Prostate gland (tissue), 2 donors: ENCODE data around the gene ADAD2. TPM values are rescaled to one million over a fixed set of nuclear protein-coding genes. Genes with fewer than 3 reads are reported as not detected.
A peak's percentile ranks its signal among the peaks of the same experiment; 100 is the strongest.
"Not testable (repeated sequence)": the region's sequence is repeated elsewhere in the genome, so short reads cannot be mapped to it uniquely, and the experiment has no call there.

ENCODE experiments used
- DNase-seq: peaks from one replicate; pipeline ENCODE4 v3.0.0-alpha.2; 2019; ENCODE audit warnings: low spot score
- H3K27ac ChIP-seq, 2 donors: fragments of 200-600 bp; sonication (generic); 2 replicates each; pipeline ENCODE4 v1.5.1; 2017 to 2019
- H3K27me3 ChIP-seq: fragments of 200-600 bp; sonication (generic); replicated peaks from 2 replicates; pipeline ENCODE4 v1.5.1; 2019; ENCODE audit not compliant: insufficient read depth
- H3K36me3 ChIP-seq, 2 donors: fragments of 200-600 bp; sonication (generic); 1 replicate in 1 of 2; 2 replicates in 1 of 2; pipeline versions ENCODE4 v1.5.1 to v1.8.1; 2017 to 2019
- H3K4me1 ChIP-seq: fragments of 200-600 bp; sonication (generic); replicated peaks from 2 replicates; pipeline ENCODE4 v1.5.1; 2019
- H3K4me3 ChIP-seq, 2 donors: fragments of 200-600 bp; sonication (generic); 2 replicates each; pipeline ENCODE4 v1.5.1; 2017 to 2019
- H3K9me3 ChIP-seq: fragments of 200-600 bp; sonication (generic); 2 replicates; pipeline ENCODE4 v1.5.1; 2017
- POLR2A ChIP-seq: fragments of 450-650 bp; IDR thresholded peaks from one replicate; pipeline ENCODE4 v1.6.1; 2016; ENCODE audit warnings: antibody characterized with exemption, mild to moderate bottlenecking
- POLR2AphosphoS5 ChIP-seq: sonication (generic); formaldehyde crosslinking; IDR thresholded peaks from one replicate; pipeline ENCODE4 v1.6.1; 2017; ENCODE audit warnings: antibody characterized with exemption
- WGBS: methylation state at CpG from one replicate; pipeline ENCODE4 v1.1.5; 2018; 5-methylcytosine and 5-hydroxymethylcytosine counted together
- intact Hi-C: fragments of 100-400 bp; cut with DNase I; formaldehyde crosslinking; loops from one replicate; pipeline ENCODE4 v1.14.2; 2022
- total RNA-seq, 2 donors: library from RNA; depleted of rRNA; stranded (reverse); fragments of >200 nt; gene quantifications; one replicate each; pipeline ENCODE4 v1.1.0, GENCODE V29; 2016
- TF ChIP-seq, protein P1 (sequence below), 4 experiments: fragments of 200-600 bp in 2 of 4; fragments of 450-650 bp in 2 of 4; sonication (generic) in 2 of 4; IDR thresholded peaks; 1 replicate in 3 of 4; 2 replicates in 1 of 4; pipeline ENCODE4 v1.5.1; 2016 to 2019; ENCODE audit warnings: antibody characterized with exemption in 4 of 4, mild to moderate bottlenecking in 2 of 4, moderate library complexity in 2 of 4

The ADAD2 gene
- total RNA-seq, 2 donors from 2014 or later = 0.91 to 47.7 TPM

DNA sequence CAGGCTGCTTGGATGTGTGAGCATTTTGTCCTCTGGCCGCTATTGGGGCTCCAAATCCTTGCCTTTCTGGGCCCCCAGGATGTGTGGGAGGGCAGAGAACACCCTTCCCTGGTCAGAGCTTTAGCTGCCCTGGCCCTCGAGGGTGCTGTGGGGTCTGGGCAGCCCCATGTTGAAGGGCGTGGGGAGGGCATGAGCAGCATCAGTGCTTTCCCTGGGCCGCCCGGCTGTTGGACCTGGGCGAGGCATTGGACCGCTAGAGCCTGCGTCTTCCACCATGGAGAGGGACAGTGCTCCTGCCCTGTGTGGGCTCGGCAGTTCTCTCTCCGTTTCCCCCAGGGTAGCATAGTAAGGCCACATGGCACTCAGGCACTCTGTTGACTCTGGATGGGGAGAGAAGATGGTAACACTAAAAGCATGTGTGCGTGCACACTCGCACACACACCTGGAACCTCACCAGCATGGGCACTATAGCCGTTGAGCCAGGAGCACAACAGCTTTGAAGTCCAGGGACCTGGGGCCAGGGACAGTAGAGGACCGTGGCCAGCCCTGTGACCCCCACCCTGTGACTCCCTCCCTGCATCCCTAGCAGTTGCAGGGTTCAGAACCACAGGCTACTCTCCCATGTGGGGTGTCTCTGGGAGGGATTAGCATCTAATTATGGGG lies 6.6 kb downstream of the ADAD2 start:
- intact Hi-C loops = no loop called here
- Histone ChIP-seq H3K27me3 (no peaks in the 10 kb centered on the region), H3K9me3 (no peaks in the 10 kb centered on the region), H3K4me1 (no peaks in the 10 kb centered on the region), H3K36me3 (no peaks in the 10 kb centered on the region), H3K27ac (peak overlapping the region; percentile 3 to 63), H3K4me3 (no peak overlapping the region)
- 81% methylated on average over 14 of the region's 14 CpGs for WGBS
- DNase-seq = no peak
- TF ChIP-seq POLR2A = no peak
- TF ChIP-seq POLR2AphosphoS5 = no peak
- TF ChIP-seq, protein P1, sequence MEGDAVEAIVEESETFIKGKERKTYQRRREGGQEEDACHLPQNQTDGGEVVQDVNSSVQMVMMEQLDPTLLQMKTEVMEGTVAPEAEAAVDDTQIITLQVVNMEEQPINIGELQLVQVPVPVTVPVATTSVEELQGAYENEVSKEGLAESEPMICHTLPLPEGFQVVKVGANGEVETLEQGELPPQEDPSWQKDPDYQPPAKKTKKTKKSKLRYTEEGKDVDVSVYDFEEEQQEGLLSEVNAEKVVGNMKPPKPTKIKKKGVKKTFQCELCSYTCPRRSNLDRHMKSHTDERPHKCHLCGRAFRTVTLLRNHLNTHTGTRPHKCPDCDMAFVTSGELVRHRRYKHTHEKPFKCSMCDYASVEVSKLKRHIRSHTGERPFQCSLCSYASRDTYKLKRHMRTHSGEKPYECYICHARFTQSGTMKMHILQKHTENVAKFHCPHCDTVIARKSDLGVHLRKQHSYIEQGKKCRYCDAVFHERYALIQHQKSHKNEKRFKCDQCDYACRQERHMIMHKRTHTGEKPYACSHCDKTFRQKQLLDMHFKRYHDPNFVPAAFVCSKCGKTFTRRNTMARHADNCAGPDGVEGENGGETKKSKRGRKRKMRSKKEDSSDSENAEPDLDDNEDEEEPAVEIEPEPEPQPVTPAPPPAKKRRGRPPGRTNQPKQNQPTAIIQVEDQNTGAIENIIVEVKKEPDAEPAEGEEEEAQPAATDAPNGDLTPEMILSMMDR (IDR thresholded peaks at IDR 0.05) = no peak

DNA sequence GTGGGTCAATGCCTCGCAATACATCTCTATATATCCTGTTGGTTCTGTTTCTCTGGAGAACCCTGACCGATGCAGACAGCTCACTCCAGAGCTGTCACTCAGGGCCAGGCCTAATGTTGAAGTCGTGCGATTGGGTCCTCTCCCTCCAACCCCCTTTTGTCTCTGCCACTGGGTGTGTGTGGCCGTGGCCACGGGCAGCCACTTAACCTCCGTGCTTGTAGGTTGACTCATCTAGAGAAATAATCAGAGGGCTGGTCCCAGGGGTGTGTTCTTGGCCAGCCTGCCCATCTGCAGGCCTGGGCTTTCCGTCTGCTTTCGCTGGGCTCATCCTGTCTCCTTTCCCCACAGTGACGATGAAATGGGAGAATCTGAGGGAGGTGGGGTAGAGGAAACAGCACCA lies 7.4 kb downstream of the ADAD2 start:
- TF ChIP-seq POLR2A (no peak), POLR2AphosphoS5 (no peak)
- TF ChIP-seq, protein P1 (IDR thresholded peaks at IDR 0.05) = no peak
- Histone ChIP-seq H3K27ac (no peak overlapping the region), H3K27me3 (no peaks in the 10 kb centered on the region), H3K36me3 (no peaks in the 10 kb centered on the region), H3K4me1 (no peaks in the 10 kb centered on the region), H3K9me3 (no peaks in the 10 kb centered on the region), H3K4me3 (no peak overlapping the region)
- WGBS = 81% methylated on average over 10 of the region's 10 CpGs
- no peak for DNase-seq
- intact Hi-C loops = no loop called here

DNA sequence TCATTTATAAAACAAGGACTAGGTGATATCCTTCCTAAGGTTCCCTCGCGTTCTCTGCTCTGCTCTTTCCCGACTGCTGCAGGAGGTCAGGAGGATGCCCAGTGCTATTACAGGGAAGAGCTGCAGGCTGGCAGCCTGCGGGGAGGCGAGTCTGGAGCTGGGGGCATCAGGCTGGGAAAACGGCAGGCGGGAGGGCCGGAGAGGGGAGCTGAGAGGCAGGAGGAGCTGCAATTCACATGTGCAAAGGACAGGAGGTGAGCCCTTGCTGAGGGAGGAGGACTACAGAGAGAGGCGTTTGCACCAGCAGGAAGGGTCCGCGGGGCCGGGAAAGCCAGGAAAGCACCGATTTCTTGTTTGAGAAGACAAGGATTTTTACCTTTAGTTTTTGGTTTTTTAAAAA lies 8.1 kb downstream of the ADAD2 start:
- intact Hi-C loops = no loop called here
- Histone ChIP-seq H3K27me3 (no peaks in the 10 kb centered on the region), H3K9me3 (no peaks in the 10 kb centered on the region), H3K27ac (peak overlapping the region in 1 of 2 donors; percentile 46), H3K36me3 (no peaks in the 10 kb centered on the region), H3K4me1 (no peaks in the 10 kb centered on the region), H3K4me3 (no peak overlapping the region)
- WGBS = 68% methylated on average over 13 of the region's 13 CpGs
- DNase-seq = no peak
- TF ChIP-seq, protein P1 (IDR thresholded peaks at IDR 0.05) = no peak
- no peak for TF ChIP-seq POLR2A
- no peak for TF ChIP-seq POLR2AphosphoS5

DNA sequence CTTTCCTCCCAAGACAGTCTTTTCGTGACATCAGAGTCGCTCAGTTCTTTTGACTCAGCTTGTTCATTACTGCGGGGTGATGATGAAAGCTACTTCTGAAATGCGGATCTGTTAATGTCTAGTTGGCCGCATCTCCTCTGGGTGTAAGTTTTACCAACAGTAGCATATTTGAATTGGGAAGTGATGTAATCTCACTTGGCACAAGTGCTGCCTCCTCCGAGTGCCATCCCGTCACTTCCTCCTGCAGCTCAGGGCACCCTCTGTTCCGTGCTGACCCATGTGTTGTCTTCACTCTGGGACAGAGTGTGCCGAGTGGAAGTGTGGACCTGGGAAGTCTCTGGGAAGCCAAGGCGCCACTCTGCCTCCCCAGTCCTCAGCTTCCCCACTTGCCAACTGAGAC lies 8.9 kb downstream of the ADAD2 start:
- Histone ChIP-seq H3K9me3 (no peaks in the 10 kb centered on the region), H3K36me3 (no peaks in the 10 kb centered on the region), H3K4me1 (no peaks in the 10 kb centered on the region), H3K27ac (peak overlapping the region in 1 of 2 donors; percentile 46), H3K27me3 (no peaks in the 10 kb centered on the region), H3K4me3 (no peak overlapping the region)
- TF ChIP-seq, protein P1 (IDR thresholded peaks at IDR 0.05) = no peak
- peak; percentile 65 for TF ChIP-seq POLR2AphosphoS5
- intact Hi-C loops = no loop called here
- WGBS = 43% methylated on average over 10 of the region's 10 CpGs
- peak; percentile 47 for DNase-seq

DNA sequence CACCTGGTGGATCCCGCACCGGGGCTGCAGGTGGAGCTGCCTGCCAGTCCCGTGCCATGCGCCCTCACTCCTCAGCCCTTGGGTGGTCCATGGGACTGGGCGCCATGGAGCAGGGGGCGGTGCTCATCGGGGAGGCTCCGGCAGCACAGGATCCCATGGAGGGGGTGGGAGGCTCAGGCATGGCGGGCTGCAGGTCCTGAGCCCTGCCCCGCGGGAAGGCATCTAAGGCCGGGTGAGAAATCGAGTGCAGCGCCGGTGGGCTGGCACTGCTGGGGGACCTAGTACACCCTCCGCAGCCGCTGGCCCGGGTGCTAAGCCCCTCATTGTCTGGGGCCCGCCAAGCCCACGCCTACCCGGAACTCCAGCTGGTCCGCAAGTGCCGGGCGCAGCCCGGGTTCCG lies 13.6 kb downstream of the ADAD2 start:
- WGBS = 98% methylated on average over 26 of the region's 26 CpGs

DNA sequence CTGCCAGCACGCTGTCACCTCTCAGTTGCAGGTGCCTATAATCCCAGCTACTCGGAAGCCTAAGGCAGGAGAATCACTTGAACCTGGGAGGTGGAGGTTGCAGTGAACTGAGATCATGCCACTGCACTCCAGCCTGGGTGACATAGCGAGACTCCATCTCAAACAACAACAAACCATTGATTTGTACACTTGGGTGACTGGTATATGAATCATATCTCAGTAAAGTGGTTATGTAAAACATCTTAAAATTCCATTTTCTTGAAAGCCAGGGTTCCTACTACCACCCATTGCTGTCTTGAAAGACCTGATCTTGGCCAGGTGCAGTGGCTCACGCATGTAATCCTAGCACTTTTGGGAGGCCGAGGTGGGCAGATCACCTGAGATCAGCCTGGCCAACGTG lies 14.2 kb downstream of the ADAD2 start:
- 94% methylated on average over 6 of the region's 6 CpGs for WGBS
- H3K27me3 ChIP-seq, H3K27ac ChIP-seq, DNase-seq, intact Hi-C loops, H3K4me3 ChIP-seq, H3K9me3 ChIP-seq, H3K4me1 ChIP-seq, H3K36me3 ChIP-seq: not testable (repeated sequence)

More for the DNA sequence above, 13.6 kb downstream of the ADAD2 start:
- intact Hi-C loops, H3K9me3 ChIP-seq, H3K27ac ChIP-seq, H3K36me3 ChIP-seq, H3K27me3 ChIP-seq, H3K4me3 ChIP-seq, H3K4me1 ChIP-seq, DNase-seq: not testable (repeated sequence)
